Caki2 (cell line): ENCODE measurements around the gene LAMC2. TPM values are rescaled to one million over a fixed set of nuclear protein-coding genes. Genes with fewer than 3 reads are reported as not detected.

Experiments
- DNase-seq: peaks from one replicate; pipeline ENCODE4 v3.0.0-alpha.2; 2015; ENCODE audit warnings: low read depth
- in situ Hi-C: cut with HindIII; loops from 2 replicates; pipeline ENCODE4 v1.10.0; 2016; ENCODE audit warnings: low sequenced_read_pairs, low pct_unique_long_range_greater_than_20kb, mixed read lengths
- total RNA-seq: library from RNA; depleted of rRNA; stranded (reverse); fragments of >200 nt; shearing (Covaris generic); gene quantifications from 2 replicates; pipeline ENCODE4 v1.2.3, GENCODE V29; 2014; ENCODE audit warnings: low replicate concordance

Gene LAMC2
- total RNA-seq, 1 experiment from 2014 or later: 92.0 TPM

GRCh38 chr1:183245357-183245756 lies 59.3 kb downstream of the LAMC2 start:
- in situ Hi-C loops: no loop called here
- DNase-seq: no peak

DNA sequence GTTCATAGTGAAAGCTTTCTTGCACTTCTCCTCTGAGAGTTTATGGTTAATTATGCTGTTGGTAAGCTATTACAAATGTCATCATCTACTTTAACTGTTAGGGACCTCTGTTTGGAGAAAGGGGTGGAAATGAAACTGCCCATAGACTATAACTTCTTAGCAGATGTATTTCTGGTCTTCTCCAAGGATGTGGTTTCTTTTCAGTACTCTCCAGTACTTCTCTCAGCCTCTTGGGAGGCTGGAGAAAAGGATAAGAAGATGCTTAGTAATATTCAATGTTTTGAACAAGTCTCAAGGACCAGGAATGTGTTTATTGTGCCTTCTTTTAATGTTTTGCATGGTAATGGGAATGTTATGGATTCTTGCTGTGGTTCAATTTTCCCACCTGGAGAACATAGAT lies 60.4 kb downstream of the LAMC2 start:
- DNase-seq: no peak
- in situ Hi-C loops: no loop called here

DNA sequence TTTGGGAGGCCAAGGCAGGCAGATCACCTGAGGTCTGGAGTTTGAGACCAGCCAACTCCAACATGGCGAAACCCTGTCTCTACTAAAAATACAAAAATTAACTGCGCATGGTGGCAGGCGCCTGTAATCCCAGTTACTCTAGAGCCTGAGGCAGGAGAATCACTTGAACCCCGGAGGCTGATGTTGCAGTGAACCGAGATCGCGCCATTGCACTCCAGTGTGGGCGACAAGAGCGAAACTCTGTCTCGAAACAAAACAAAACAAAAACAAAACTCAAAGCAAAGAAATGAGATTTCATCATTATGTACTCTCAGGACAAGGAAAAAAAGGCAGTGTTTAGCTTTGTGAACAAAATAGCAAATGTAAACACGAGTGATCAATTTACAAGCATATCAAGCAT lies 61.0 kb downstream of the LAMC2 start:
- in situ Hi-C loops: no loop called here

GRCh38 chr1:183247484-183247883 lies 61.4 kb downstream of the LAMC2 start:
- no peak for DNase-seq
- in situ Hi-C loops: no loop called here

More for the DNA sequence above, 61.0 kb downstream of the LAMC2 start:
- DNase-seq: no peak

GRCh38 chr1:183247931-183248330 lies 61.9 kb downstream of the LAMC2 start:
- no peak for DNase-seq
- in situ Hi-C loops: no loop called here

DNA sequence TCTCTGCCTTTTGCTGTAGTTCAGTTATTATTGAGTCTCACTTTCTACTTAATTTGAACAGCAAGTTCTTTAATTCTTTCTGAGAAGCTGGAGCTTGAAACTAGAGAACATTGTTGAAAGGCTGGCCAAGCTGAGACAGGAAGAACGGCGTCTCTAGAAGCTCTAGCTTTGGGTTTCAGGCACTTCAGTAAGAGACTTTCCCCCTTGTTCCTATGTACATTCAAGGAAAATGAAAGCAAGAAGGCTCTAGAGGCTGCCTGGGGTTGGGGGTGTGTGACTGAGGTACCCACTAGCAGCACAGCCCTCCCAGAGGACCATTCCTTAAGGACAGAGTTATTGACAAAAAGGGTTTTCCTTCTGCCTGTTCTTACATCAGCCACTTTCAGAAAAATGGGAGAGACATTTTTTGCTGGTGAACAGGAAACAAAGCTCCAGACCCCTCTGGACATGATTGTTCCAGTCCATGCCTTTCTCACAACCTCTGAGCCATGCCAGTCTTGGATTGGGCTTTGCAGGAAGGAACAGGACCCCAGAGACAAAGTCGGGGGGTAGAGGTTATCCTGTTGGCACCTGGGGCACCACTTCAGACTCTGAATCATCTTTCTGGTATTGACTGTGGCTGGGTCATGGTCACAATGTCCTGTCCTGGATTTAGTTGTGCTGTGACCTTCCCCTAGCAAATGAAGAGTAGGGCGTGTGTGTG lies 63.1 kb downstream of the LAMC2 start:
- in situ Hi-C loops: no loop called here
- DNase-seq: no peak

DNA sequence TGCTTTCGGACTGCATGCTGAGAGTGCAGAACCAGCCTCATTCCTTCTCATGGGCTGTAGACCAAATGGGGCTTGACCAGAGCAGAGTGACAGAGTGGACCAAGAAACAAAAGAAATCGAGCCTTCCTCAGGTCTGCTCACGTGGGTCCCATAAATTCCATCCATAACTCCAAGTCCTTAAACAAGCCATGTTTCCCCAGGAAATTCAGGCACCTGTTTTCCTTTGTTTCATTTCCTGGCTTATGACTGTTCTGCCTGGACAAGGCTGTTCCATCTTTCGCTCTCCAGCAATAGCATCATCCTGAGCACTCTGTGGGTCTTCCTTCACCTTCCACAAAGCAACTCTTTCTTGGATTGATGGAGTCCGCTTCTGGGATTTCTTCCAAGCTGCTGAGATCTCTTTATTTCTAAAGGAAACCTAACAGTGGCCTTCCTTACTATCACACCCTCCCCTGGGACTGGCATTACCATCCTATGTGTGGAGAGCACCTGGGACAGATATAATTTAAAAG lies 63.9 kb downstream of the LAMC2 start:
- DNase-seq: no peak
- in situ Hi-C loops: no loop called here

DNA sequence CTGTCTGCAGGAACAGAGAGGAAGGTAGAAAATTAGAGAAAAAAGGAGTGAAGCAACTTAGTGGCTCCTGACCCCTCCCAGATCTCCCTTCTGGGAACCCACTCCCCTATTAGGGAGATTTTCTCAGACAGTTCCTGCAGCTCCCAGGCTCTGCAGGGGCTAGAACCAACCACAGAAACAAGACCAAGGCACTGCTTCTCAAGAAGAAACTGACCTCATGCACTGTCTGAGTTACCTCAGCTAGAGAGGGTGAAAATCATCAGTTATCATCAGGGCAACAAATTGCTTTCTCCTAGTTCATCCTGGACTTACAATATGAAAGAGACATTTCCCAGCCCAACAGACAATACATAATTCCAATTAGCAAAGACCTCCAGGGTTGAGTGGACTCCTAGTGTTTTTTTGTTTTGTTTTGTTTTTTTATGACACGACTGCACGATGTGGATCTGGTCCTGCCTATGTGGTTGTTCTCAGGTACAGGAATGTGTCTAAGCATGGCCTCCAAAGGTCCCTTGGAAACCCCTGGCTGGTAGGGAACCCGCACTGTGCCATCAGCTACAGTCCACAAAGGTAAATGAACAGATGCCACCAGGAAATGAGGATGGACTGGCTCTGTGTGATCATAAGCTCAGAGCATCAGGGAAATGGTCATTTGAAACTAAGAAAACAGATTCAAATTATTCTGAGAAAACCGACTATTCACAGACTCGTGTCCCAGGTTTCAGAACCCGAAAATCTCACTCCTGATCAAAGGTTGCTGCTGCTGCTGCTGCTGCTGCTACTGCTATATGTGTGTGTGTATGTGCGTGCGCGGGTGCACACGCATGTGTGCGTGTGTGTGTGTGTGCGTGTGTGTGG lies 65.3 kb downstream of the LAMC2 start:
- DNase-seq: no peak
- in situ Hi-C loops: no loop called here

DNA sequence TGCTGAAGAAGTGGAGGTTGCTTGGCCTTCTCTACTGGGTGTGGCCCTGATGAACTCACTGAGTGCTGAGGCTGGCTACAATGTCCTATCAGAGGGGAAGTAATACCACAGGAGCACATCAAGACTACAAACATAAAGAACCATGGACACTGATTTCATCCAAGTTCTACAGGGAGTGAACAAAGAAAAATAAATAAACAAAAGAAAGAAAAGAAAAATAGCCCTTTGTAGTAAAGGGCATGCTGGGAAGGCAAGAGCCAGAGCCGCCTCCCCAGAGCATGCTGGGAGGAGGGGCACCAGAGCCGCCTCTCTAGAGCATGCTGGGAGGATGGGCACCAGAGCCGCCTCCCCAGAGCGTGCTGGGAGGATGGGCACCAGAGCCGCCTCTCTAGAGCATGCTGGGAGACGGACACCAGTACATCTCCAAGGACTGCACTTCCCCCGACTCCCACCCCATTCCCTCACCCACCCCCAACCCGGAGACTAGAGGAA lies 65.9 kb downstream of the LAMC2 start:
- in situ Hi-C loops: no loop called here
- peak; percentile 23 for DNase-seq

DNA sequence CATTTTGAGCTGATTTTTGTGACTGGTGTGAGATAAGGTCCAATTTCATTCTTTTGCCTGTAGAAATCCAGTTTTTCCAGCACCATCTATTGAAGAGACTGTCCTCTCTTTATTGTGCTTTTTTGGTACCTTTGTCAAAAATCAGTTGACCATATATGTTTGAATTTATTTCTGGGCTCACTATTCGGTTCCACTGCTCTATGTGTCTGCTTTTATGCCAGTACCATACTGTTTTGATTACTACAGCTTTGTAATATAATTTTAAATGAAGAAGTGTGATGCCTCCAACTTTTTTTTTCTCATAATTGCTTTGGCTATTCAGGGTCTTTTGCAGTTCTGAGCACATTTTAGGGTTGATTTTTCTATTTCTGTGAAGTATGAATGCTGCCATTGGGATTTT lies 69.0 kb downstream of the LAMC2 start:
- no peak for DNase-seq
- in situ Hi-C loops: no loop called here

GRCh38 chr1:183259924-183260323 lies 73.9 kb downstream of the LAMC2 start:
- in situ Hi-C loops: no loop called here
- DNase-seq: no peak

DNA sequence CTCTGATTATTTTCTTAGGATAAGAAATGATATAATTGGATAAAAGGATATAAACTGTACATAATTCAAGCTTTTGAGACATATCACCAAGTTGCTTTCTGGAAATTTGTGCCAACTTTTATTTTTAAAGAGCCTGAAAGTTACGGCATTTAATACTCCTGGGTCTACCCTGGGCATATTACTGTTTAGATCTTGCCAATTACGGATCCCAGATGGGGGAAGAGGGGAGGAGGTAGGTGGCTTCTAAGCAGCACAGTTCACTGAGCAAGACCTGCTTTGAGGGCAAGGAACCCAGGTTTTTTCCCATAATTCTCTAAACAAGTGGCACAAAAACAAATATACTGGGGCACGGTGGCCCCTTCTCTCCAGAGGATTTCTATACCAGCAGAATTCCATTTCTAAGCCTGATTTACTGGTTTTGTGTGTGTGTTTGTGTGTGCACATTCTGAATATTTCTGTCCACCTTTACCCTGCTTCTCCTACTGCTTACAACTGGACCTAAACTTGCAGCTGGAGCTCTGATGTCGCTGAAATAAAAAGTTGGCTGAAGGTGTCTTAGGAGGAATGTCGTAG lies 76.7 kb downstream of the LAMC2 start:
- DNase-seq: no peak
- in situ Hi-C loops: no loop called here

DNA sequence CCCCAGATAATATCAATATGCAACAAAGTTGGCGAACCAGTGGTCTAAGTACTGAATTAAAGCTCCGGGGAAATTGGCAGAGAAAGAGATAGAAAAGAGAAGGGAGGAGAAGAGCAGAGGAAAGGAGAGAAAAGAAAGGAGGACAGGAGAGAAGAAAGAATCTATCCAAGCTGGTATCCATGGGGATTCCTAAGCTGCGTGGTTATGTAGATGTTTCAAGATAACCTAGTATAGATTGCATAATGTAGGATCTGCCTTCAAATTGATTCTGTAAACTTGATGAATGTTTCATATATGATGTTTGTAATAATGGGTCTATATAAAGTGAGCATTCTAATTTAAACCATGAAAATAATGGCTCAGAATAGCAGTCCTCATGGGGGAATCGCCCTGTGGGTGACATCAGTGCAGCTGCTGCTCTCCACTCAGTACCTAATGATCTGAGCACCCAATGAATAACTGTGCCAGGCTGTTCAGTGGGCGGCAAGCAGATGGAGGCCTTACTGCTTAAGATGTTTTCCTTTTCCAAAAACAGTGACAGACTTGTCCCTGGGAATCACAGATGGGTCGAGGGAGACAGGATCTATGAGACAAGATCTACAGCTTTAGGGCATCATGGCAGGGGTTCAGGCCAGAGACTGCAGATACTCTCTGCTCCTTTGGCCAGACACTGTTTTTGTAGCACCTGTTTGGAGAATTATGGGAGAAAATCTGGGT lies 78.0 kb downstream of the LAMC2 start:
- in situ Hi-C loops: no loop called here

DNA sequence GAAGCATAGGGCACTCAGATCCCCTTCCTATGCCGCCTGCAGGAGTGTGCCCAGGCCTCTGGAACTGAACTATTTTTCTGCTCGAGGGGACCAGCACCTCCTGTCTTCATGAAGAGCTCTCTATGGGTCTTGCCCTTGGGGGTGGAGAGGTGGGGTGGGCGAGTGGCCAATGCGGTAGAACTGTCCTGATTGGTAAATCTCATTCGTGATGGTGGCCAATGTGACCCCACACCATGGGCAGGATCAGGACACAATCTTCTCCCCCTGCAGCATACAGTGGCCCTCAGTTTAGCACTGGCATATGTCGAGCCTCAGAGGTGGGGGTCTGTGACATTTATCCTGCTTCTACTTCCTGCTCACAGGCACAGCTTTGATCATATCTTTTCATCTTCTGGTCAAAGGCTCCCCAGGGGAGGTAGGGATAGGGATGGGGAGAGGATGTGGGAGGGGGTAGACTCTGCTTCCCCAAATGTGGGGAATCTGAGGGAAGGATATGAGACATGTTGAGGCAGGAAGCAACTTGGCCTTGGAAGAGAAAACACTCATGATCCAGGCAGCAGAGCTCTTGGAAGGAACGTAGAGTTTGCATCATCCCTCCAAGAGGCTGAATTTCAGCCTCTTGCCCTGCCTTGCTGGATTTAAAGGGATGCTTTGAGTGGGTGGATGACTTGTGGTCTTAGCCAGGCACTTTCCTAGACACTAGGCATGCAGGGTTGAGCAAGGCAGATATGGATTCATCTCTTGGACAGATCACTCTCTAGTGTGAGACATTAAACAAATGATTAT lies 81.8 kb downstream of the LAMC2 start:
- in situ Hi-C loops: no loop called here
- DNase-seq: no peak

More for the DNA sequence above, 78.0 kb downstream of the LAMC2 start:
- DNase-seq: no peak

DNA sequence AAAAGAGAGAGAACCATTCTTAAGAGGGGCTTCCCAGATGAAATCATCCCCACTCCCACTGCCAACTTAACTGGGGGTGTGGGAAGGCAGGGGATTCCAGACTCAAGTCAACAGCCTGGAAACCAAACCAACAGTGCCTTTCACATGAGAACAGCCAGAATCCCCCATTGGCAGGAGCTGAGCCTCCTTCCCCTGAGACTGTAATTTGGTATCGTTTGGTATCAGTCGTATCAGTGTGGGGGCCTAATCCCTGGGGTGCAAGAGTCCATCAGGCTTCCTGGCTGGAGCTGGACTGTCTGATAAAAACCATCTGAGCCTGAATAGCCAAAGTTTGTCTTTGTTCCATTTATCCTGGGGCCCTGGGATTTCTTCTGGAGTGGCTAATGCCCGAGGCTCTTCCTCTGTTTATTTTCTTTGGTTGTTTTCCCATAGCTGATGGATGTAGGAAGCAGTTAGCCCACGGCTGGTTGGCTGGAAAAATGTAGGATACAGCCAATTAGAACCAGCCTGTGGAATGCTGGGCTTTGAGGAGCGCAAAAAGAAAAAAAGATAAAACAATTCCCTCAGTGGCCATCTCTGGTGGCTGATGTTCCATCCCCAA lies 84.6 kb downstream of the LAMC2 start:
- in situ Hi-C loops: no loop called here
- peak; percentile 94 for DNase-seq

DNA sequence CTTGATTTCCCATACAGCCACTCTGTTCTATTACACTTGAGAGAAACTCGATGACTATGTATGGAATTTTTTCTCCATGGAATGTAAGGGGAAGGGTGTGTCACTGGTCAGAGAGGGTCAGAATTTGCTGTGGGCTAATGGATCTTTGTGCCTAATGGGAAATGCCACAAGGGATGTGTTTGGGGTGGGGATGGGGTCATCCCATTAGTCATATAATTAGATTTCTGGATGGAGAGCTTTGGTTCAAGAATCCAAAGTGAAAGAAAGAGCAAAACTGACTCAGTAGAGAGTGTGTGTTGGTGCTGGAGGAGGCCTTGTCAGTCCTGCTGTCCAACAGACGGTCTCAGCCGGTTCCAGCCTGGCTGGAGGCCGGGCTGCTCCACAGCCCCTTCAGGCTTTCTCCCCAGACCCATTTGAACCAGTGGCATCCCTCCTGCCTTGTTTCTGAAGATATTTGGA lies 86.4 kb downstream of the LAMC2 start:
- DNase-seq: peak; percentile 85
- in situ Hi-C loops: no loop called here

- in situ Hi-C loops: no loop called here
These were observed 87.2 kb downstream of the LAMC2 start for GRCh38 chr1:183273300-183273699.

More at GRCh38 chr1:183273300-183273699, 87.2 kb downstream of the LAMC2 start:
- no peak for DNase-seq
